GM19438 (cell line): ENCODE results near the gene PRAMEF26.
"Not testable (repeated sequence)": the region's sequence is repeated elsewhere in the genome, so short reads cannot be mapped to it uniquely, and the experiment has no call there.

Experiments
- ATAC-seq: cut with Tn5 transposase; IDR thresholded peaks from one replicate; pipeline ENCODE4 v1.9.1; 2021; ENCODE audit warnings: low read depth; ENCODE audit not compliant: unreplicated experiment

The PRAMEF26 gene

DNA sequence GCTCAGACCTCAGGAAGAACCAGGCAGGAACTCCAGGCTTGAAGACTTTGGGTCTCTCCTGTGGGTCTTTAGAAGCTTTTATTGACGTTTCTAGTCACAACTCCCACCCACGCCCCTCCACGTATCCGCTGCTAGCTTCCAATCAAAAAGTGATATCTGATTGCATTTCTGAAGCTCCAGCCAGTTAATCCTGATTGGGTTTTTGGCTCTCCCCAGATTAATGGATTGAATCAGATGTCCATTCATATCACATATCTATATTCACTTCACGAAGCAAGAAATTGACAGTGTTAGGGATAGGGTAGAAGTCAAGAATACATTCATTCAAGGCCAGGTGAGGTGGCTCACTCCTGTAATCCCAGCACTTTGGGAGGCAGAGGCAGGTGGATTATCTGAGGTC, at the start of gene PRAMEF26:
PRAMEF26 (minus strand) TSS at position 101 of the 400 bp plus-strand sequence. CDS start 2,914 bp downstream, outside the sequence.
- ATAC-seq, result not testable (repeated sequence)

DNA sequence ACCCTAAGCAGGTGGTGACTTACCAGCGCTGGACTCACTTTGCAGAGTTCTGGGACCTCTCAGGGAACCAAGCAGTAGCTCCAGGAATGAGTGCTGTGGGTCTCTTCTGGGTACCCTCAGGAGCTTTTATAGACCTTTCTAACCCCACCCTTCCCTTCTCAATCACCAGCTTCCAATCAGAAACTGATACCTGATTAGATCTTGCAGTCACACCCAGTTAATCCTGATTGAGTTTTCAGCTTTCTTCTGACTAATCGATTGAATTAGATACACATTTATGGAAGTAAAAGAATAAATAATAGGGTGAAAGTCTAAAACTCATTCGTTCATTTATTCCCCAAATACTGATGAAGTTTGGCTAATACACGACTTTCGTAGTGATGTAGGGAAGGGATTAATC, 45.5 kb upstream of the PRAMEF26 start, which contains the start of gene PRAMEF13:
PRAMEF13 (minus strand) TSS at position 101 of the 400 bp plus-strand sequence. CDS start 1,820 bp downstream, outside the sequence.
- not testable (repeated sequence) for ATAC-seq

DNA sequence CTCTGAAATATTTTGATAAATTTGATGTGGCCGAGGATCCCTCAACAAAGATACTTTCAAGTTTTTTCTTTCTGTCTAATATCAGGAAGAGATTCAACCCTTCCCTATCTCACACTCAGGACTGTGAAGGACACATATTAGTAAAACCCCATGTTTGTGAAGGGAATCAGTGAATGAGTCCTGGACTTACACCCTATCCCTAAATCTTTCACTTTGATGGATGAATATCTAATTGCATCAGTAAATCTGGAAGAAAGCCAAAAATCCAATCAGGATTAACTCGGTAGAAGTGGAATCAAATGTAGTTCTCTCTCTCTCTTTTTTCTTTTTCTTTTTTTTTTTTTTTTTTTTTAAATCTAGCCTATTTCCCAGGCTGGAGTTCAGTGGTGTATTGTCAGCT, 15.7 kb upstream of the PRAMEF26 start, which contains the start of gene PRAMEF9:
PRAMEF9 (plus strand) TSS at position 301 of the 400 bp plus-strand sequence. CDS start 3,433 bp downstream, outside the sequence.
- not testable (repeated sequence) for ATAC-seq

DNA sequence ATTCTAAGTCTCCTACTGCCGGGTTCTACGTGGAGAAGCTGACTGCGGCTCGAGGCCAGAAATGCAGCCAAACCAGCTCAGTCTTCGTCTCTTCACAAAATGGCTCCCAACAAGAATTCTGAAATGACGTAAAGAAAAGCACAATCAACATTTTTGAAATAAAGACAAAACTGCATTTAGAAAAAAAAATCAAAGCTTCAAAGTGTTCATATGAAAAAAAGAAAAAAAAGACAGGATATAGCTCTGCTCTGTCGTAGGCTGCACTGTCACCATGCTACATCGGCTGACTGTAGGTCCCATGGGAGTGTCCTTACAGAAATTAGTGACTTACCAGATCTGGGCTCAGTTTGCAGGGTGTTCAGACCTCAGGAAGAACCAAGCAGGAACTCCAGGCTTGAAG, 9.7 kb upstream of the PRAMEF26 start, which contains the start of gene HNRNPCL4:
HNRNPCL4 (minus strand) TSS at position 101 of the 400 bp plus-strand sequence. CDS start 164 bp downstream, outside the sequence.
- ATAC-seq, result not testable (repeated sequence)

DNA sequence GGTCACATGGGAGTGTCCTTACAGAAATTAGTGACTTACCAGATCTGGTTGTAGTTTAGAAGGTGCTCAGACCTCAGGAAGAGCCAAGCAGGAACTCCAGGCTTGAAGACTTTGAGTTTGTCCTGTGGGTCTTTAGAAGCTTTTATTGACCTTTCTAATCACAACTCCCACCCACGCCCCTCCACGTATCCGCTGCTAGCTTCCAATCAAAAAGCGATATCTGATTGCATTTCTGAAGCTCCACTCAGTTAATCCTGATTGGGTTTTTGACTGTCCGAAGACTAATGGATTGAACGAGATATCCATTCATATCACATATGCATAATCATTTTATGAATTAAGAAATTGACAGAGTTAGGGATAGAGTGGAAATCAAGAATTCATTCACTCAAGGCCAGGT, 39.1 kb downstream of the PRAMEF26 start, which contains the start of gene HNRNPCL2:
HNRNPCL2 (minus strand) TSS at position 101 of the 400 bp plus-strand sequence. CDS start 454 bp downstream, outside the sequence.
- not testable (repeated sequence) for ATAC-seq
